Activated naive CD4-positive, alpha-beta T cell treated with anti-CD3 and anti-CD28 coated beads, Interleukin-2, amount 50 U/mL, for 16 hours (primary cell): ENCODE results near the gene PLEKHM2.
"Not testable (repeated sequence)": the region's sequence is repeated elsewhere in the genome, so short reads cannot be mapped to it uniquely, and the experiment has no call there.

Source experiments
- DNase-seq: peaks from one replicate; pipeline ENCODE4 v3.0.0-alpha.2; 2020

Gene PLEKHM2

GRCh38 chr1:15678578-15678977 is 5.5 kb upstream of the PLEKHM2 start:
- no peak for DNase-seq

GRCh38 chr1:15680131-15680530 is 4.0 kb upstream of the PLEKHM2 start:
- DNase-seq, result no peak

- peak; percentile 15 for DNase-seq
These were observed 3.4 kb upstream of the PLEKHM2 start for GRCh38 chr1:15680561-15681348.

- no peak for DNase-seq
These were observed 2.5 kb upstream of the PLEKHM2 start for GRCh38 chr1:15681349-15682292.

GRCh38 chr1:15682936-15683341 is 1.2 kb upstream of the PLEKHM2 start:
- no peak for DNase-seq

GRCh38 chr1:15683345-15684039 is 628 bp upstream of the PLEKHM2 start:
- DNase-seq, result no peak

- DNase-seq, result peak; percentile 40
These were observed 560 bp downstream of the PLEKHM2 start for GRCh38 chr1:15684468-15685291.

GRCh38 chr1:15685820-15686219 is 1.7 kb downstream of the PLEKHM2 start:
- no peak for DNase-seq

GRCh38 chr1:15687446-15687845 is 3.3 kb downstream of the PLEKHM2 start:
- no peak for DNase-seq

- no peak for DNase-seq
These were observed 6.2 kb downstream of the PLEKHM2 start for GRCh38 chr1:15690317-15690716.

GRCh38 chr1:15691434-15692032 is 7.4 kb downstream of the PLEKHM2 start:
- DNase-seq, result no peak

GRCh38 chr1:15692121-15692682 is 8.1 kb downstream of the PLEKHM2 start:
- DNase-seq, result no peak

GRCh38 chr1:15693371-15693770 is 9.3 kb downstream of the PLEKHM2 start:
- DNase-seq, result no peak

- peak; percentile 38 for DNase-seq
These were observed 12.9 kb downstream of the PLEKHM2 start for GRCh38 chr1:15696956-15697521.

- DNase-seq, result no peak
These were observed 14.1 kb downstream of the PLEKHM2 start for GRCh38 chr1:15698201-15698600.

- not testable (repeated sequence) for DNase-seq
These were observed 15.2 kb downstream of the PLEKHM2 start for GRCh38 chr1:15699321-15699720.

GRCh38 chr1:15700508-15700907 is 16.4 kb downstream of the PLEKHM2 start:
- DNase-seq, result no peak

GRCh38 chr1:15701784-15702183 is 17.7 kb downstream of the PLEKHM2 start:
- no peak for DNase-seq

- DNase-seq, result no peak
These were observed 18.8 kb downstream of the PLEKHM2 start for GRCh38 chr1:15702722-15703550.

- DNase-seq, result no peak
These were observed 19.4 kb downstream of the PLEKHM2 start for GRCh38 chr1:15703562-15703961.
